HepG2 (cell line): ENCODE measurements around the gene CGNL1. TPM values are rescaled to one million over a fixed set of nuclear protein-coding genes. Genes with fewer than 3 reads are reported as not detected.

Experiments used
- JUN ChIP-seq: sonication (generic); formaldehyde crosslinking; IDR thresholded peaks from 2 replicates; pipeline ENCODE4 v1.4.0; 2020; ENCODE audit warnings: mild to moderate bottlenecking, missing genetic modification reagents
- MXD4 ChIP-seq: IDR thresholded peaks from 2 replicates; pipeline ENCODE4 v1.6.1; 2016; ENCODE audit warnings: mild to moderate bottlenecking, missing biosample characterization, missing genetic modification reagents
- NFAT5 ChIP-seq: sonication (generic); formaldehyde crosslinking; IDR thresholded peaks from 2 replicates; pipeline ENCODE4 v1.4.0; 2020; ENCODE audit warnings: missing genetic modification reagents
- NKX3-1 ChIP-seq: sonication (generic); formaldehyde crosslinking; IDR thresholded peaks from 2 replicates; pipeline ENCODE4 v1.5.0; 2020; ENCODE audit warnings: missing genetic modification reagents
- NR2F1 ChIP-seq, 2 experiments: fragments of 450-650 bp in 1 of 2; formaldehyde crosslinking in 1 of 2; IDR thresholded peaks; 2 replicates each; pipeline versions ENCODE4 v1.5.0 to v1.6.1; 2016 to 2020; ENCODE audit warnings: mild to moderate bottlenecking in 1 of 2, missing compliant biosample characterization in 1 of 2, missing genetic modification reagents in 1 of 2, moderate library complexity in 1 of 2
- RCOR2 ChIP-seq: IDR thresholded peaks from 2 replicates; pipeline ENCODE4 v1.6.1; 2016; ENCODE audit warnings: missing biosample characterization, missing genetic modification reagents
- SETDB1 ChIP-seq: sonication (generic); formaldehyde crosslinking; IDR thresholded peaks from 2 replicates; pipeline ENCODE4 v1.5.1; 2020; ENCODE audit warnings: missing genetic modification reagents, mild to moderate bottlenecking, borderline replicate concordance
- SPEN ChIP-seq: sonication (generic); formaldehyde crosslinking; IDR thresholded peaks from 2 replicates; pipeline ENCODE4 v1.5.1; 2020; ENCODE audit warnings: low read depth, mild to moderate bottlenecking, missing genetic modification reagents
- ZBTB49 ChIP-seq: sonication (generic); formaldehyde crosslinking; IDR thresholded peaks from 2 replicates; pipeline ENCODE4 v1.4.0; 2020; ENCODE audit warnings: missing genetic modification reagents, borderline replicate concordance
- ZNF337 ChIP-seq: sonication (generic); formaldehyde crosslinking; IDR thresholded peaks from 2 replicates; pipeline ENCODE4 v1.5.1; 2020; ENCODE audit warnings: missing genetic modification reagents, low read depth, mild to moderate bottlenecking, borderline replicate concordance
- ZNF780A ChIP-seq: sonication (generic); formaldehyde crosslinking; IDR thresholded peaks from 2 replicates; pipeline ENCODE4 v1.8.0; 2022; ENCODE audit warnings: mild to moderate bottlenecking, missing genetic modification reagents, moderate library complexity
- polyA plus RNA-seq, 8 experiments: library from polyadenylated mRNA; depleted of rRNA in 3 of 8; stranded (reverse) in 7 of 8; unstranded in 1 of 8; fragments of >200 nt; fragmentation: Illumina TruSeq in 4 of 8; extraction: Trizol in 4 of 8; gene quantifications; 2 replicates each; pipeline versions ENCODE4 v1.2.1 to v1.2.3, GENCODE V29; 2011 to 2016; ENCODE audit warnings: low read depth in 4 of 8, missing spikeins in 1 of 8, mixed read lengths in 1 of 8; ENCODE audit not compliant: insufficient read depth in 1 of 8
- total RNA-seq, 5 experiments: library from RNA; depleted of rRNA; stranded (reverse); fragments of >200 nt; fragmentation: Illumina TruSeq; extraction: Trizol; gene quantifications; 2 replicates each; pipeline ENCODE4 v1.2.3, GENCODE V29; 2016; ENCODE audit warnings: low read depth in 1 of 5
- TF ChIP-seq, protein P1 (sequence below): sonication (generic); formaldehyde crosslinking; IDR thresholded peaks from 2 replicates; pipeline ENCODE4 v1.4.0; 2020; ENCODE audit warnings: low read depth, mild to moderate bottlenecking, missing genetic modification reagents
- TF ChIP-seq, protein P2 (sequence below): sonication (generic); formaldehyde crosslinking; conservative IDR thresholded peaks from 2 replicates; pipeline ENCODE4 v1.8.0; 2022; ENCODE audit warnings: low read depth, missing genetic modification reagents
- TF ChIP-seq, protein P3 (sequence below): sonication (generic); formaldehyde crosslinking; IDR thresholded peaks from 2 replicates; pipeline ENCODE4 v1.5.0; 2020; ENCODE audit warnings: missing genetic modification reagents

CGNL1 gene
- total and polyA plus RNA-seq, 2 of the 13 experiments (the other 11 are each of a cell fraction or from before 2014, with no cell fraction given), result 5.6 to 15.6 TPM

DNA sequence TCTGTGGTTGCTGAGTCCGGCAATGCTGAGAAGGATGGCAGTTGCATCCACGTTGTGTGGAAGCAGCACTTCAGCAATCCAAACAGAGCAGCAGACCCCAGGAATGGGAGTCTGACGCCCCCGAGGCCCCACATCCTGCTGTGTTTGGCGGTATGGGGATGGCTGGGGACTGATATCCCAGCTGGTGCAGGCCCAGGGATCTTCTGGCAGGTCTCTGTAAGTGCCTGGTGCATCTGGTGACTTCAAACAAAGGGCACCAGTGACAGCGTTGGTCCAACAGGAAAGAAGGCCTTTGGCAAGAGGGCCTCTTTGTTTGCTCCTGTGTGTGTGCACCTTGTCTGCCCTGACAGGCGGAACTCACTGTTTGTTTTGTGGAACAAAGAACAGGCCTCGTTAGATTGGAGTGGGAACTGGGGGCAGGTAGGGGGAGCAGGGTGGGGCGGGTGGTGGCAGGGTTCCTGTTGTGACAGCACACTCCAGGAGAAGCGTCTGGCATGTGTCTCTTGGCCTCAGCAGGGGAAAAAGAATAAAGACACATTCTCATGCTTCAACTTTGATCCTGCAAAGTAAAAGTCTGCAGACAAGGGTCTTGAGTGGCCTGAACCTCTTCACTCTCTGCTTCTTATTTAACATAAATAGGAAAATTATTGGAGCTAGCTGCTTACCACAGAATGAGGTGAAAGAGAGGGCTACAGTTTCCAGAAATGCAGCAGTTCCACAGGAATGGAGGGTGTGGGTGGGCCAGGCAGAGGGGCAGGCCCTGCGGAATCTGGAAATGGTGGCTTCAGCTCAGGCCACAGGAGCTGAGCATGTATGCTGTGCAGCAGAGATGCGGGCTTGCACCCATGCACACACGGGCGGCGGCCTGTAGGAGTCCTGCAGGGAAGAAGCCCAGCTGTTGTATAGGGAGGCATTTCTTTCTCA is 120.9 kb downstream of the CGNL1 start (continued):
- TF ChIP-seq, protein P1, sequence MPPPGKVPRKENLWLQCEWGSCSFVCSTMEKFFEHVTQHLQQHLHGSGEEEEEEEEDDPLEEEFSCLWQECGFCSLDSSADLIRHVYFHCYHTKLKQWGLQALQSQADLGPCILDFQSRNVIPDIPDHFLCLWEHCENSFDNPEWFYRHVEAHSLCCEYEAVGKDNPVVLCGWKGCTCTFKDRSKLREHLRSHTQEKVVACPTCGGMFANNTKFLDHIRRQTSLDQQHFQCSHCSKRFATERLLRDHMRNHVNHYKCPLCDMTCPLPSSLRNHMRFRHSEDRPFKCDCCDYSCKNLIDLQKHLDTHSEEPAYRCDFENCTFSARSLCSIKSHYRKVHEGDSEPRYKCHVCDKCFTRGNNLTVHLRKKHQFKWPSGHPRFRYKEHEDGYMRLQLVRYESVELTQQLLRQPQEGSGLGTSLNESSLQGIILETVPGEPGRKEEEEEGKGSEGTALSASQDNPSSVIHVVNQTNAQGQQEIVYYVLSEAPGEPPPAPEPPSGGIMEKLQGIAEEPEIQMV, result peak; percentile 89
- TF ChIP-seq ZBTB49 (CRISPR knock-in tag) (no peak), SETDB1 (no peak), ZNF780A (peak; percentile 79; the same call in 1 of the 2 replicates), MXD4 (peak; percentile 44; the same call in 1 of the 2 replicates), SPEN (peak; percentile 87), NKX3-1 (CRISPR knock-in tag) (peak; percentile 29; the same call in 1 of the 2 replicates), NFAT5 (CRISPR knock-in tag) (no peak), NR2F1 (CRISPR knock-in tag; IDR thresholded peaks at IDR 0.05) (peak in 1 of 2 experiments; percentile 70; a peak in 2 of 4 replicates), JUN (CRISPR knock-in tag) (peak; percentile 58; the same call in 1 of the 2 replicates), ZNF337 (CRISPR knock-in tag) (no peak), RCOR2 (CRISPR knock-in tag) (peak; percentile 77)
- TF ChIP-seq, protein P2, sequence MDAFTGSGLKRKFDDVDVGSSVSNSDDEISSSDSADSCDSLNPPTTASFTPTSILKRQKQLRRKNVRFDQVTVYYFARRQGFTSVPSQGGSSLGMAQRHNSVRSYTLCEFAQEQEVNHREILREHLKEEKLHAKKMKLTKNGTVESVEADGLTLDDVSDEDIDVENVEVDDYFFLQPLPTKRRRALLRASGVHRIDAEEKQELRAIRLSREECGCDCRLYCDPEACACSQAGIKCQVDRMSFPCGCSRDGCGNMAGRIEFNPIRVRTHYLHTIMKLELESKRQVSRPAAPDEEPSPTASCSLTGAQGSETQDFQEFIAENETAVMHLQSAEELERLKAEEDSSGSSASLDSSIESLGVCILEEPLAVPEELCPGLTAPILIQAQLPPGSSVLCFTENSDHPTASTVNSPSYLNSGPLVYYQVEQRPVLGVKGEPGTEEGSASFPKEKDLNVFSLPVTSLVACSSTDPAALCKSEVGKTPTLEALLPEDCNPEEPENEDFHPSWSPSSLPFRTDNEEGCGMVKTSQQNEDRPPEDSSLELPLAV (CRISPR knock-in tag), result no peak
- TF ChIP-seq, protein P3, sequence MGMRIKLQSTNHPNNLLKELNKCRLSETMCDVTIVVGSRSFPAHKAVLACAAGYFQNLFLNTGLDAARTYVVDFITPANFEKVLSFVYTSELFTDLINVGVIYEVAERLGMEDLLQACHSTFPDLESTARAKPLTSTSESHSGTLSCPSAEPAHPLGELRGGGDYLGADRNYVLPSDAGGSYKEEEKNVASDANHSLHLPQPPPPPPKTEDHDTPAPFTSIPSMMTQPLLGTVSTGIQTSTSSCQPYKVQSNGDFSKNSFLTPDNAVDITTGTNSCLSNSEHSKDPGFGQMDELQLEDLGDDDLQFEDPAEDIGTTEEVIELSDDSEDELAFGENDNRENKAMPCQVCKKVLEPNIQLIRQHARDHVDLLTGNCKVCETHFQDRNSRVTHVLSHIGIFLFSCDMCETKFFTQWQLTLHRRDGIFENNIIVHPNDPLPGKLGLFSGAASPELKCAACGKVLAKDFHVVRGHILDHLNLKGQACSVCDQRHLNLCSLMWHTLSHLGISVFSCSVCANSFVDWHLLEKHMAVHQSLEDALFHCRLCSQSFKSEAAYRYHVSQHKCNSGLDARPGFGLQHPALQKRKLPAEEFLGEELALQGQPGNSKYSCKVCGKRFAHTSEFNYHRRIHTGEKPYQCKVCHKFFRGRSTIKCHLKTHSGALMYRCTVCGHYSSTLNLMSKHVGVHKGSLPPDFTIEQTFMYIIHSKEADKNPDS (CRISPR knock-in tag), result peak; percentile 78; the same call in 1 of the 2 replicates
